Medulla oblongata (tissue), 1 donor: ENCODE data around the gene NDRG2.
"Not testable (repeated sequence)": the region's sequence is repeated elsewhere in the genome, so short reads cannot be mapped to it uniquely, and the experiment has no call there.

ENCODE experiments used
- DNase-seq: peaks from one replicate; pipeline ENCODE4 v3.0.0-alpha.2; 2015; ENCODE audit errors: extremely low spot score

NDRG2 gene

GRCh38 chr14:21055432-21056117 is 30.7 kb upstream of the NDRG2 start:
- DNase-seq: no peak

- DNase-seq: no peak
Observed at GRCh38 chr14:21054768-21055145, 29.9 kb upstream of the NDRG2 start.

GRCh38 chr14:21054123-21054767 is 29.4 kb upstream of the NDRG2 start:
- no peak for DNase-seq

- no peak for DNase-seq
Observed at GRCh38 chr14:21053184-21054122, 28.6 kb upstream of the NDRG2 start.

GRCh38 chr14:21050597-21050996 is 25.7 kb upstream of the NDRG2 start:
- no peak for DNase-seq

- DNase-seq: no peak
Observed at GRCh38 chr14:21049271-21049673, 24.4 kb upstream of the NDRG2 start.

- DNase-seq: no peak
Observed at GRCh38 chr14:21048638-21049037, 23.8 kb upstream of the NDRG2 start.

GRCh38 chr14:21047378-21047781 is 22.5 kb upstream of the NDRG2 start:
- no peak for DNase-seq

GRCh38 chr14:21043974-21044618 is 19.2 kb upstream of the NDRG2 start:
- no peak for DNase-seq

- no peak for DNase-seq
Observed at GRCh38 chr14:21043387-21043973, 18.6 kb upstream of the NDRG2 start.

- peak; percentile 40 for DNase-seq
Observed at GRCh38 chr14:21042918-21043317, 18.1 kb upstream of the NDRG2 start.

- DNase-seq: no peak
Observed at GRCh38 chr14:21041676-21042433, 17.0 kb upstream of the NDRG2 start, which contains the start of gene RNASE7. Gene RNASE7 (plus strand): TSS chr14:21042362. CDS start chr14:21042993, 631 bp downstream.

GRCh38 chr14:21040941-21041340 is 16.1 kb upstream of the NDRG2 start:
- DNase-seq: not testable (repeated sequence)

GRCh38 chr14:21040370-21040925 is 15.6 kb upstream of the NDRG2 start:
- DNase-seq: no peak

- DNase-seq: peak; percentile 93
Observed at GRCh38 chr14:21039585-21040369, 14.9 kb upstream of the NDRG2 start.

GRCh38 chr14:21038441-21039422 is 13.9 kb upstream of the NDRG2 start:
- DNase-seq: peak; percentile 90

- DNase-seq: no peak
Observed at GRCh38 chr14:21037156-21037555, 12.3 kb upstream of the NDRG2 start.

GRCh38 chr14:21036751-21037150 is 11.9 kb upstream of the NDRG2 start:
- peak; percentile 47 for DNase-seq
